A549 (cell line): ENCODE data around the gene RAD51B. TPM values are rescaled to one million over a fixed set of nuclear protein-coding genes. Genes with fewer than 3 reads are reported as not detected.
A peak's percentile ranks its signal among the peaks of the same experiment; 100 is the strongest.

ENCODE experiments used
- ATAC-seq, 2 experiments: fragments of 200-7000 bp in 1 of 2; fragments of >200 bp in 1 of 2; cut with Nextera tagmentation in 1 of 2; cut with Tn5 transposase in 1 of 2; 3 replicates each; pipeline versions ENCODE4 v1.8.0 to v1.9.1; 2018 to 2020; ENCODE audit warnings: mild to moderate bottlenecking in 1 of 2, moderate library complexity in 1 of 2
- CTCF ChIA-PET: fragments of 300-600 bp; sonication (Branson Sonifier 250); formaldehyde crosslinking; extraction: SDS; loops from one replicate; lab custom pipeline; 2021; ENCODE audit warnings: antibody characterized with exemption, inconsistent platforms; lab: Yijun Ruan, JAX
- POLR2A ChIA-PET: fragments of 350-600 bp; formaldehyde crosslinking; extraction: SDS; loops from one replicate; lab custom pipeline; 2021; ENCODE audit warnings: antibody characterized with exemption, inconsistent platforms; lab: Yijun Ruan, JAX
- DNase-seq, 2 experiments: peaks; one replicate each; pipeline versions ENCODE4 v3.0.0 to v3.0.0-alpha.2; 2011 to 2016; ENCODE audit warnings: low read depth in 1 of 2, low spot score in 1 of 2
- FAIRE-seq: peaks from 2 replicates; lab custom pipeline; 2011; peaks lifted over from hg19 to GRCh38; lab: Jason Lieb, UNC
- H3K27ac ChIP-seq, 2 experiments: fragments of >200 bp; sonication (Bioruptor Twin); formaldehyde crosslinking; 3 replicates each; pipeline ENCODE4 v1.5.1; 2016 to 2017
- H3K4me1 ChIP-seq: fragments of >200 bp; sonication (Bioruptor Twin); formaldehyde crosslinking; 3 replicates; pipeline ENCODE4 v1.6.1; 2016
- H3K4me2 ChIP-seq: fragments of >200 bp; sonication (Bioruptor Twin); formaldehyde crosslinking; 3 replicates; pipeline ENCODE4 v1.6.1; 2016
- H3K4me3 ChIP-seq: fragments of >200 bp; sonication (Bioruptor Twin); formaldehyde crosslinking; 3 replicates; pipeline ENCODE4 v1.5.1; 2016
- H3K9me3 ChIP-seq: fragments of >200 bp; sonication (Bioruptor Twin); formaldehyde crosslinking; 3 replicates; pipeline ENCODE4 v1.6.1; 2016
- BHLHE40 ChIP-seq: IDR thresholded peaks from 2 replicates; pipeline ENCODE4 v1.6.1; 2012; ENCODE audit warnings: low read depth, low read length, inconsistent platforms
- CHD2 ChIP-seq: fragments of 150-350 bp; IDR thresholded peaks from 2 replicates; pipeline ENCODE4 v1.6.1; 2014; ENCODE audit warnings: low read length; ENCODE audit not compliant: partially characterized antibody
- EHF ChIP-seq: fragments of 250-450 bp; sonication (Bioruptor Pico); IDR thresholded peaks from 2 replicates; pipeline ENCODE4 v1.5.0; 2020; ENCODE audit warnings: mild to moderate bottlenecking
- EP300 ChIP-seq, 2 experiments: fragments of >200 bp; sonication (Bioruptor Twin); formaldehyde crosslinking; IDR thresholded peaks; 2 replicates in 1 of 2; 3 replicates in 1 of 2; pipeline ENCODE4 v1.6.1; 2016 to 2017
- GATA3 ChIP-seq: IDR thresholded peaks from 2 replicates; pipeline ENCODE4 v1.6.1; 2012; ENCODE audit warnings: borderline replicate concordance
- HDAC2 ChIP-seq: fragments of 200-600 bp; sonication (generic); IDR thresholded peaks from 2 replicates; pipeline ENCODE4 v1.6.1; 2016
- HEYL ChIP-seq: fragments of 250-450 bp; sonication (Bioruptor Pico); IDR thresholded peaks from 2 replicates; pipeline ENCODE4 v1.8.0; 2021; ENCODE audit warnings: mild to moderate bottlenecking, moderate library complexity
- HOXB13 ChIP-seq: fragments of 250-450 bp; sonication (Bioruptor Pico); IDR thresholded peaks from 2 replicates; pipeline ENCODE4 v1.5.0; 2020; ENCODE audit warnings: low read depth, mild to moderate bottlenecking, moderate library complexity
- JUN ChIP-seq, 2 experiments: fragments of >200 bp; sonication (Bioruptor Twin); formaldehyde crosslinking; IDR thresholded peaks; 2 replicates in 1 of 2; 3 replicates in 1 of 2; pipeline ENCODE4 v1.6.1; 2016 to 2017
- KDM1A ChIP-seq: fragments of 200-600 bp; sonication (generic); IDR thresholded peaks from 2 replicates; pipeline ENCODE4 v1.6.1; 2016; ENCODE audit warnings: low read depth, mild to moderate bottlenecking
- KDM5A ChIP-seq: fragments of 200-600 bp; sonication (generic); IDR thresholded peaks from 2 replicates; pipeline ENCODE4 v1.6.1; 2016; ENCODE audit warnings: antibody characterized with exemption, mild to moderate bottlenecking
- NFE2L2 ChIP-seq: fragments of 150-350 bp; conservative IDR thresholded peaks from 2 replicates; pipeline ENCODE4 v1.6.1; 2014; ENCODE audit warnings: low read length
- PHF8 ChIP-seq: fragments of 200-600 bp; sonication (generic); IDR thresholded peaks from 2 replicates; pipeline ENCODE4 v1.6.1; 2016; ENCODE audit warnings: low read depth, mild to moderate bottlenecking, antibody characterized with exemption, moderate library complexity, borderline replicate concordance
- POLR2A ChIP-seq: IDR thresholded peaks from 2 replicates; pipeline ENCODE4 v1.6.1; 2012; ENCODE audit warnings: mild to moderate bottlenecking, low read length
- REST ChIP-seq: fragments of 200-600 bp; sonication (generic); IDR thresholded peaks from 2 replicates; pipeline ENCODE4 v1.6.1; 2016; ENCODE audit warnings: antibody characterized with exemption, mild to moderate bottlenecking, moderate library complexity
- RFX5 ChIP-seq: fragments of 450-650 bp; IDR thresholded peaks from 2 replicates; pipeline ENCODE4 v1.7.1; 2014; ENCODE audit warnings: antibody characterized with exemption, mild to moderate bottlenecking, moderate library complexity
- SREBF2 ChIP-seq: fragments of 450-650 bp; IDR thresholded peaks from 2 replicates; pipeline ENCODE4 v1.6.1; 2014; ENCODE audit warnings: mild to moderate bottlenecking, moderate library complexity
- TP53 ChIP-seq: fragments of 250-450 bp; sonication (Bioruptor Pico); IDR thresholded peaks from 2 replicates; pipeline ENCODE4 v1.5.0; 2021; ENCODE audit warnings: mild to moderate bottlenecking, moderate library complexity
- ZSCAN20 ChIP-seq: fragments of 250-450 bp; sonication (Bioruptor Pico); IDR thresholded peaks from 2 replicates; pipeline ENCODE4 v1.8.0; 2022; ENCODE audit warnings: mild to moderate bottlenecking, moderate library complexity
- WGBS: methylation state at CpG from one replicate; pipeline ENCODE4 v1.1.6; 2017; ENCODE audit errors: missing lambda C conversion rate; 5-methylcytosine and 5-hydroxymethylcytosine counted together
- polyA plus RNA-seq, 4 experiments: library from polyadenylated mRNA; depleted of rRNA in 3 of 4; stranded (reverse); fragments of >200 nt; fragmentation: RNase III in 1 of 4; extraction: RNeasy Plus Mini Kit Qiagen cat#74134 plus additional on column Dnase treatment in 1 of 4; gene quantifications; 2 replicates in 3 of 4; 3 replicates in 1 of 4; pipeline ENCODE4 v1.2.3, GENCODE V29; 2011 to 2017
- TF ChIP-seq, protein P1 (sequence below): fragments of >200 bp; sonication (Bioruptor Twin); formaldehyde crosslinking; IDR thresholded peaks from 3 replicates; pipeline ENCODE4 v1.5.1; 2016

RAD51B gene
- polyA plus RNA-seq, 2 of the 4 experiments (the other 2 are of a cell fraction) = 7.2 to 10.8 TPM

- POLR2A ChIA-PET = no interaction called here
- no peaks in the 10 kb centered on the region for H3K9me3 ChIP-seq
- CTCF ChIA-PET = interaction anchor here (0.8 kb wide), 1 partner anchor 12 kb away, joined by 4 read pairs; no protein-coding TSS in a partner anchor
- WGBS = 92% methylated on average over 13 of the region's 14 CpGs
- H3K4me2 ChIP-seq = no peak overlapping the region
- DNase-seq (no peak), ATAC-seq (no peak)
- no peak for TF ChIP-seq ZSCAN20
- TF ChIP-seq KDM5A = no peak
- no peak for TF ChIP-seq GATA3
- TF ChIP-seq TP53 (CRISPR knock-in tag) = no peak
- no peak for TF ChIP-seq NFE2L2
- no peak for TF ChIP-seq POLR2A
- no peak for TF ChIP-seq KDM1A
- TF ChIP-seq REST = no peak
- no peak for TF ChIP-seq RFX5
- TF ChIP-seq, protein P1, sequence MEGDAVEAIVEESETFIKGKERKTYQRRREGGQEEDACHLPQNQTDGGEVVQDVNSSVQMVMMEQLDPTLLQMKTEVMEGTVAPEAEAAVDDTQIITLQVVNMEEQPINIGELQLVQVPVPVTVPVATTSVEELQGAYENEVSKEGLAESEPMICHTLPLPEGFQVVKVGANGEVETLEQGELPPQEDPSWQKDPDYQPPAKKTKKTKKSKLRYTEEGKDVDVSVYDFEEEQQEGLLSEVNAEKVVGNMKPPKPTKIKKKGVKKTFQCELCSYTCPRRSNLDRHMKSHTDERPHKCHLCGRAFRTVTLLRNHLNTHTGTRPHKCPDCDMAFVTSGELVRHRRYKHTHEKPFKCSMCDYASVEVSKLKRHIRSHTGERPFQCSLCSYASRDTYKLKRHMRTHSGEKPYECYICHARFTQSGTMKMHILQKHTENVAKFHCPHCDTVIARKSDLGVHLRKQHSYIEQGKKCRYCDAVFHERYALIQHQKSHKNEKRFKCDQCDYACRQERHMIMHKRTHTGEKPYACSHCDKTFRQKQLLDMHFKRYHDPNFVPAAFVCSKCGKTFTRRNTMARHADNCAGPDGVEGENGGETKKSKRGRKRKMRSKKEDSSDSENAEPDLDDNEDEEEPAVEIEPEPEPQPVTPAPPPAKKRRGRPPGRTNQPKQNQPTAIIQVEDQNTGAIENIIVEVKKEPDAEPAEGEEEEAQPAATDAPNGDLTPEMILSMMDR = no peak
- TF ChIP-seq, all 56 proteins: peak for 0
- peaks cover 8% of the 10 kb centered on the region for H3K4me1 ChIP-seq
- no peak for FAIRE-seq
- no peak overlapping the region for H3K4me3 ChIP-seq
- H3K27ac ChIP-seq = peak overlapping the region in 1 of 2 experiments; percentile 51; a peak in 2 of 6 replicates
Observed at GRCh38 chr14:68669603-68670358, 850.2 kb downstream of the RAD51B start.

DNA sequence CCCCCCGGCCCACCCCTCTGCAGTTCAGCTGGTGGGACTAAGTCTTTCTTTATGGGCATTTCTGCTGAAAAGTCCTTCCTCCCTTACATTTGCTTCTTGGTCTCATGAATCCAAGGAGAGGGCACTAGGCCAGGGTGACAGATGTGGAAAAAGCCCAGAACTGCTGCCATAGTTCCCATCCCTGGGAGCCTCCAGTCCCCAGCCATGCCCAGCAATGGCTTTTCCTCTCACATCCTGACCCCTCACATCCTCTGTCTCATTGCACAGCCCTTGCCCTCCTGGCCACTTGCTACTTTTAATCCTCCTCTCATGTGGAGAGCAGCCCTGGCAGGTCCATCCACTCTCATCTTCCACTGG, 850.8 kb downstream of the RAD51B start:
- peaks cover 13% of the 10 kb centered on the region for H3K4me1 ChIP-seq
- H3K9me3 ChIP-seq = no peaks in the 10 kb centered on the region
- ChIA-PET POLR2A (no interaction called here), CTCF (interaction anchor here (0.9 kb wide), 1 partner anchor 155 kb away, joined by 3 read pairs; no protein-coding TSS in a partner anchor)
- DNase-seq = no peak
- peak overlapping the region in 1 of 2 experiments; percentile 51; a peak in 2 of 6 replicates for H3K27ac ChIP-seq
- 86% methylated on average over 1 of the region's 1 CpG for WGBS
- no peak for ATAC-seq
- no peak overlapping the region for H3K4me2 ChIP-seq
- no peak for TF ChIP-seq CHD2
- TF ChIP-seq PHF8 = no peak
- TF ChIP-seq NFE2L2 = no peak
- TF ChIP-seq KDM1A = no peak
- no peak for TF ChIP-seq HDAC2
- no peak for TF ChIP-seq SREBF2
- TF ChIP-seq EP300 (IDR thresholded peaks at IDR 0.05) = no peak
- TF ChIP-seq BHLHE40 = no peak
- TF ChIP-seq HOXB13 (CRISPR knock-in tag) = no peak
- no peak for TF ChIP-seq JUN (IDR thresholded peaks at IDR 0.05)
- TF ChIP-seq, all 56 proteins: peak for 0
- H3K4me3 ChIP-seq = no peak overlapping the region
- no peak for FAIRE-seq

DNA sequence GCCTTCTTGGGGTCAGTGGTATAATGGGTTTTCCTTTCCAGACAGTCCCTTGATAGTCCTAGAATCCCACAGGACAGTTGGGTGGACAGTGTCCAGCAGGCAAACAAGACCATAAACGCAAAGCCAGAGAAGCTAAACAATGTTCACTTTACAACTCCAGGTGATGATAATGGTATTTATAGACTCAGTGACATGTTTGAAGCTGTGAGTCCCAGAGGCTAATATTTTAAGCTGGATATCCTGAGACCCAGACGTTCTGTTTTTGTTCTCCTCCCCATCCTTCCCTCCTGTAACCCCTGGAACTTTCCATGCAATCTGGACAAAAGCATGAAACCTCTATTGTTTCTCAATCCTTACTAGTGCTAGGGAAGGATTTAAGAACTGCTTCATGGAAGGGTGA, 852.3 kb downstream of the RAD51B start:
- no peak overlapping the region for H3K4me3 ChIP-seq
- peaks cover 17% of the 10 kb centered on the region for H3K4me1 ChIP-seq
- H3K27ac ChIP-seq = peak overlapping the region in 1 of 2 experiments; percentile 51; a peak in 1 of 6 replicates
- ATAC-seq (no peak), DNase-seq (no peak), FAIRE-seq (no peak)
- TF ChIP-seq NFE2L2 (no peak), EHF (CRISPR knock-in tag) (no peak), HEYL (CRISPR knock-in tag) (no peak)
- CTCF ChIA-PET = no interaction called here
- no peak overlapping the region for H3K4me2 ChIP-seq
- POLR2A ChIA-PET = no interaction called here
- no peaks in the 10 kb centered on the region for H3K9me3 ChIP-seq
- 72% methylated on average over 2 of the region's 2 CpGs for WGBS
